HG03565 (cell line): Measurements from ENCODE around the gene CTSF.

Source experiments
- ATAC-seq: cut with Tn5 transposase; IDR thresholded peaks from one replicate; pipeline ENCODE4 v1.9.1; 2021; ENCODE audit warnings: mild to moderate bottlenecking, moderate library complexity; ENCODE audit not compliant: unreplicated experiment

CTSF gene

GRCh38 chr11:66539870-66540213 lies 28.6 kb downstream of the CTSF start:
- ATAC-seq, result no peak

DNA sequence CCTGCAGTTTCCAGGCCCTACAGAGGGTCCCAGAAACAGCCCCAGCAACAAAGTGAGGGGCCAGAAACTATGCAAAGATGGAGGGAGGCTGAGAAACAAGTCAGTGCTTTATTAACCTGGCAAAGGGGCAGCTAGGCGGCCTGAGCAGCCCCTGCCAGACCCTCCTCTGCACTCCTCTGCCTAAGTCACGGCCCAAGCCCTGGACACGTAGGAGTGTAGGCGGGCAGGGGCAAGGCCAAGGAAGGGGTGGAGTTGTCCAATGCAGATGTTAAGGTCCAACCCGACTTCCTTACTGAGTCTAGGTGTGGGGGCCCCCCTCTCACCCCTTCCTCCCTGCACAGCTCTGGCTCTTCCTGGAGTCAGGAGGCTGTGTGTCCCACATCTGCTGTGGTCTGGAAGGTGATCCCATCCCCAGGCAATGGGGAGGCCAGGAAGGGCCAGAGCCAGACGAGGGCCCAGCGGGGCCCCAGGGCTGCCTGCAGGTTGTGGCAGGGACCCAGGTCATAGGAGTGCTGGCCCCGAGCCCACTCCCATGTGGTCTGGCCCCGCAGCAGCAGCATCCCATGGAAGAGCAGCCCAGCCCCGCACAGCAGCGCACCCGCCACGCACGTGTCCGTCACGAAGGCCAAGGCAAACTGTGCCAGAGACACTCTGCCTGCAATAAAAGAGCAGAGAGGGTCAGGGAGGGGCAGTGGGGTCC lies 29.1 kb downstream of the CTSF start:
- ATAC-seq, result no peak

GRCh38 chr11:66532784-66533183 lies 35.6 kb downstream of the CTSF start:
- no peak for ATAC-seq

DNA sequence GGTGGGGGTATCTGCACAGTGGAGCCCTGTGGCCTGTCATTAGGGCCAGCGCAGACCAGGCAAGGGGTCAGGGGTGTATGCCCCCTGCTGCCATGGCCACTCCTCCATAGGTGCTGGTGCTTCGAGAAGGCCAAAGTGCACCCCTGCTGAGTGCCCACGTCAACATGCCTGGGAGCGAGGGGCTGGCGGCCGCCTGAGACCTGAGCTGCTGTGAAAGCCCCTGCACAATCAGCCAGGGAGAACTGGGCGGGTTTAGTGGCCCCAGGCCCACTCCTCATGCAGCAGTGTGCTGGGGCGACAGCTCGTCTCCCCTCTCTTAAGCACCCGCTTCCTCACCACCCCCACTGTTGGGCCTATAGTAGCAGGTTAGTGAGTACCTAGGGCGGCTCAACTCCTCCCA lies 36.6 kb downstream of the CTSF start:
- ATAC-seq, result no peak

GRCh38 chr11:66530927-66531709 lies 37.3 kb downstream of the CTSF start:
- ATAC-seq, result no peak

DNA sequence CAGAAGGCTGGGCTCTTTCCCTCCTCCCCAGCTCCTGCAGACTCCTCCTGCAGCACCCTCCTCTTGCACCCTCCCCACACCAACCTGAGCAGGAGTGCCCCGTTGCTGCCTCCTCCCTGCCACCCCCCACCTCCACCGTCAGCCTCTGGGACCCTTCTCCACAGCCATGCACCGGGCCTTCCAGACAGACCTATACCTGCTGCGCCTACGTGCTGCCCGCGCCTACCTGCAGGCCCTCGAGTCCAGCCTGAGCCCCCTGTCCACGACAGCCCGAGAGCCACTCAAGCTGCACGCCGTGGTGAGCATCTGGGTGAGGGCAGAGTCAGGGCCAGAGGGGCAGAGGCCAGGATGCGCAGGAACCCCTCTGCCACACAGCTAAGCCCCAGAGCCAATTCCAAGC lies 38.8 kb downstream of the CTSF start:
- no peak for ATAC-seq

DNA sequence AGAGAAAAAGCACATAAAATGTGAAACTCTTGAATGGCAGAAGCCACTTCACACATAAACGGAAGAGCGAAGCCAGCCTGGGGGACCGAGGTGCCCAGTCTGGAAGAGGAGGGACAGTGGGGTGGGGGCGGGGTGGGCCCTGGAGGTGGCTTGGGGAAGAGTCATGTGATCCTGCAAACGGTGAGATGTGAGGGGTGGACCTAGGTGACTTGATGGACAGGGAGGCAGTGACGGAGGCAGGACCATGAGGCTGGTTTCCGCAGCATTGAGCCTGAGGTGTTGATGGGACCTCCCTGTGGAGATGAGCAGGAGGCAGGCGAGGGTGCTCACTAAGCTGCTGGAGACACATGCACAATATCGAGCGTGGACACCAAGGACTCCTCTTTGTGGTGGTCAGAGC lies 39.3 kb downstream of the CTSF start:
- ATAC-seq, result no peak

DNA sequence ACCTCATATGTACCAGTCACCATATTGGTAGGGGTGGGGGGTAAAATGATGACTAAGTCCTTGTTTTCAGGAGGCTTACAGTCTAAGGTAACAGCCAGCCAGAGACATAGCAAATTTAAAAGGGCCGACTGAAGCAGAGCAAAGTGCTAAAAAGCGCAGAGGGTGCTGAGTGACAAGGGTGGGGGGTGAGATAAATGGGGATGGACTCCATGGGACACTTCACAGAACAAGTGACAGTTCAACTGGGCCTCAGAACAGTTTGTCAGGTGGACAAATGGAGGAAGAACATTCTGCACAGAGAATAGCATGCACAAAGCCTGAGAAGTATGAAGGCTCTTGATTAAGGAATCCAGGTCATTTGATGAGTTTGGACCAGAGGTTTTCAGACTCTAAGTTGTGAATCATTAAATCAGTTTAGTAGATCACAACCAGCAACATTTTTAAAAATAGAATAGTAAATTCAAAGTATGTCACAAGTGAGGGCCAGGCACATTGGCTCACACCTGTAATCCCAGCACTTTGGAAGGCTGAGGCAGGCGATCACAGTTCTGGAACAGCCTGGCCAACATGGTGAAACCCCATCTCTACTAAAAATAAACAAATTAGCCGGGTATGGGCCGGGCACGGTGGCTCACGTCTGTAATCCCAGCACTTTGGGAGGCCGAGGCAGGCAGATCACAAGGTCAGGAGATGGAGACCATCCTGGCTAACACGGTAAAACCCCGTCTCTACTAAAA lies 43.9 kb downstream of the CTSF start:
- no peak for ATAC-seq

DNA sequence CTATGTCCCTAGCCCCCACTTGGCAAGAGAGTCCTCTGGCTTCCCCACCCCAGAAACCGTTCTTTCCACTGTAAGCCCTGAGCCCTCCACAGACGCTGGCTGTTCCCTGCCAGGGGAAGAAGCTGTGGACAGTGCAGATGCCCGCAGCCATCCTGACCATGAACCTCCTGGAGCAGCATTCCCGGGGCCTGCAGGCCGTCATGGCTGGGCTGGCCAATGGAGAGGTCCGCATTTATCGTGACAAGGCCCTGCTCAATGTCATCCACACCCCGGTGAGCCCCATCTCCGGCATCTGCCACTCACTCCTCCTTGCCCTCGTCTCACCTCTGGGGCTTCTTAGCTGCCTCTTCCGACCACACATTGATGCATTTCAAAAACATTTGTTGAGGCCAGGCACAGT lies 44.8 kb downstream of the CTSF start:
- ATAC-seq, result no peak
